Measurements from ENCODE around the gene GJC1.

- TF ChIP-seq TAF1 (IDR thresholded peaks at IDR 0.05; ENCODE audit: borderline replicate concordance, low read depth, low read length) (no peak), POLR2A (IDR thresholded peaks at IDR 0.05; ENCODE audit: low read depth, low read length) (no peak)
These were observed 35.2 kb upstream of the GJC1 start for GRCh38 chr17:44865231-44865660.

Data from GM12892 (cell line).